HL-60 (cell line): ENCODE measurements around the gene SPDEF.

ENCODE experiments used
- DNase-seq, 2 experiments: peaks; one replicate each; pipeline ENCODE4 v3.0.0-alpha.2; 2010 to 2020; ENCODE audit warnings: low read depth in 1 of 2, low spot score in 1 of 2
- H3K27ac ChIP-seq: fragments of 250-450 bp; sonication (Bioruptor Pico); replicated peaks from 2 replicates; pipeline ENCODE4 v1.5.1; 2020; ENCODE audit warnings: mild to moderate bottlenecking, moderate library complexity
- H3K27me3 ChIP-seq: fragments of 250-450 bp; sonication (Bioruptor Pico); 2 replicates; pipeline ENCODE4 v1.5.1; 2021; ENCODE audit warnings: mild to moderate bottlenecking, moderate library complexity; ENCODE audit not compliant: insufficient read depth, poor library complexity, severe bottlenecking
- H3K4me3 ChIP-seq: replicated peaks from 2 replicates; pipeline ENCODE4 v1.5.1; 2011; ENCODE audit warnings: mild to moderate bottlenecking, control low read depth, low read length; ENCODE audit not compliant: insufficient read depth
- CTCF ChIP-seq: IDR thresholded peaks from one replicate; pipeline ENCODE4 v1.5.1; 2011; ENCODE audit warnings: low read length, control low read depth, inconsistent platforms; ENCODE audit not compliant: insufficient read depth
- GABPA ChIP-seq: IDR thresholded peaks from 2 replicates; pipeline ENCODE4 v1.6.1; 2012; ENCODE audit warnings: low read depth
- POLR2AphosphoS5 ChIP-seq: IDR thresholded peaks from 2 replicates; pipeline ENCODE4 v1.6.1; 2012; ENCODE audit warnings: low read depth
- REST ChIP-seq: IDR thresholded peaks from 2 replicates; pipeline ENCODE4 v1.6.1; 2012; ENCODE audit warnings: low read depth; ENCODE audit not compliant: insufficient replicate concordance
- SPI1 ChIP-seq: IDR thresholded peaks from 2 replicates; pipeline ENCODE4 v1.6.1; 2012; ENCODE audit warnings: low read depth, mild to moderate bottlenecking, borderline replicate concordance

The SPDEF gene

GRCh38 chr6:34536959-34537848 is 18.9 kb downstream of the SPDEF start:
- no peak for TF ChIP-seq POLR2AphosphoS5
- TF ChIP-seq SPI1 = no peak
- TF ChIP-seq GABPA = no peak
- no peak for TF ChIP-seq REST
- no peak for TF ChIP-seq CTCF
- Histone ChIP-seq H3K27me3 (no peaks in the 10 kb centered on the region), H3K27ac (no peak overlapping the region), H3K4me3 (no peak overlapping the region)
- no peak for DNase-seq

GRCh38 chr6:34536251-34536958 is 19.7 kb downstream of the SPDEF start:
- no peak for TF ChIP-seq REST
- no peak for TF ChIP-seq CTCF
- no peak for TF ChIP-seq SPI1
- no peak for TF ChIP-seq GABPA
- no peak for TF ChIP-seq POLR2AphosphoS5
- Histone ChIP-seq H3K27me3 (no peaks in the 10 kb centered on the region), H3K27ac (no peak overlapping the region), H3K4me3 (no peak overlapping the region)
- DNase-seq = no peak

- no peak overlapping the region for H3K27ac ChIP-seq
- TF ChIP-seq CTCF = no peak
- no peak for TF ChIP-seq REST
- TF ChIP-seq POLR2AphosphoS5 = no peak
- no peak for TF ChIP-seq GABPA
- no peaks in the 10 kb centered on the region for H3K27me3 ChIP-seq
- DNase-seq = no peak
- no peak overlapping the region for H3K4me3 ChIP-seq
These were observed 20.5 kb downstream of the SPDEF start for GRCh38 chr6:34535646-34536045.
